HL-60 (cell line): ENCODE data around the gene DAPK1.

Source experiments
- CTCF ChIP-seq: IDR thresholded peaks from one replicate; pipeline ENCODE4 v1.5.1; 2011; ENCODE audit warnings: low read length, control low read depth, inconsistent platforms; ENCODE audit not compliant: insufficient read depth
- GABPA ChIP-seq: IDR thresholded peaks from 2 replicates; pipeline ENCODE4 v1.6.1; 2012; ENCODE audit warnings: low read depth

- TF ChIP-seq GABPA, result no peak
- no peak for TF ChIP-seq CTCF
Measured at GRCh38 chr9:87588339-87588738, 90.7 kb downstream of the DAPK1 start.
